ENCODE results near the gene EPHA2. TPM values are rescaled to one million over a fixed set of nuclear protein-coding genes. Genes with fewer than 3 reads are reported as not detected.
A peak's percentile ranks its signal among the peaks of the same experiment; 100 is the strongest.

Gene EPHA2
- total RNA-seq, 1 donor from 2014 or later, result 28.3 TPM

GRCh38 chr1:16162163-16162822 lies 6.4 kb upstream of the EPHA2 start:
- Mint-ChIP-seq H3K27ac (peak overlapping the region; percentile 85), H3K4me1 (ENCODE audit: low read depth) (peaks cover 18% of the 10 kb centered on the region), H3K36me3 (ENCODE audit: insufficient read depth) (no peaks in the 10 kb centered on the region), H3K27me3 (peaks cover 21% of the 10 kb centered on the region), H3K4me3 (ENCODE audit: low read depth) (no peak overlapping the region), H3K9me3 (ENCODE audit: low read depth) (no peaks in the 10 kb centered on the region)
- DNase-seq (ENCODE audit: low spot score, unreplicated experiment), result no peak
- TF ChIP-seq CTCF (IDR thresholded peaks at IDR 0.05; ENCODE audit: unreplicated experiment), result no peak

GRCh38 chr1:16161717-16162116 lies 5.8 kb upstream of the EPHA2 start:
- Mint-ChIP-seq H3K27me3 (peaks cover 25% of the 10 kb centered on the region), H3K4me3 (ENCODE audit: low read depth) (no peak overlapping the region), H3K36me3 (ENCODE audit: insufficient read depth) (no peaks in the 10 kb centered on the region), H3K27ac (peak overlapping the region; percentile 73), H3K4me1 (ENCODE audit: low read depth) (peaks cover 16% of the 10 kb centered on the region), H3K9me3 (ENCODE audit: low read depth) (no peaks in the 10 kb centered on the region)
- no peak for TF ChIP-seq CTCF (IDR thresholded peaks at IDR 0.05; ENCODE audit: unreplicated experiment)
- no peak for DNase-seq (ENCODE audit: low spot score, unreplicated experiment)

- no peaks in the 10 kb centered on the region for H3K36me3 Mint-ChIP-seq (ENCODE audit: insufficient read depth)
- TF ChIP-seq CTCF (IDR thresholded peaks at IDR 0.05; ENCODE audit: unreplicated experiment), result no peak
- DNase-seq (ENCODE audit: low spot score, unreplicated experiment), result no peak
- no peak overlapping the region for H3K4me3 Mint-ChIP-seq (ENCODE audit: low read depth)
- peaks cover 10% of the 10 kb centered on the region for H3K4me1 Mint-ChIP-seq (ENCODE audit: low read depth)
- peak overlapping the region; percentile 84 for H3K27ac Mint-ChIP-seq
- H3K27me3 Mint-ChIP-seq, result peaks cover 25% of the 10 kb centered on the region
- H3K9me3 Mint-ChIP-seq (ENCODE audit: low read depth), result no peaks in the 10 kb centered on the region
Measured at GRCh38 chr1:16158993-16159831, 3.3 kb upstream of the EPHA2 start.

- peaks cover 25% of the 10 kb centered on the region for H3K27me3 Mint-ChIP-seq
- peaks cover 13% of the 10 kb centered on the region for H3K4me1 Mint-ChIP-seq (ENCODE audit: low read depth)
- TF ChIP-seq CTCF (IDR thresholded peaks at IDR 0.05; ENCODE audit: unreplicated experiment), result no peak
- no peak for DNase-seq (ENCODE audit: low spot score, unreplicated experiment)
- H3K36me3 Mint-ChIP-seq (ENCODE audit: insufficient read depth), result peaks cover under 1% of the 10 kb centered on the region
- H3K27ac Mint-ChIP-seq, result peak overlapping the region; percentile 12
- no peak overlapping the region for H3K4me3 Mint-ChIP-seq (ENCODE audit: low read depth)
- no peaks in the 10 kb centered on the region for H3K9me3 Mint-ChIP-seq (ENCODE audit: low read depth)
Measured at GRCh38 chr1:16158025-16158424, 2.2 kb upstream of the EPHA2 start.

GRCh38 chr1:16156848-16157495 lies 1.1 kb upstream of the EPHA2 start:
- Mint-ChIP-seq H3K4me3 (ENCODE audit: low read depth) (no peak overlapping the region), H3K4me1 (ENCODE audit: low read depth) (peaks cover 18% of the 10 kb centered on the region)

More at GRCh38 chr1:16156848-16157495, 1.1 kb upstream of the EPHA2 start:
- Mint-ChIP-seq H3K27ac (peak overlapping the region; percentile 34), H3K36me3 (ENCODE audit: insufficient read depth) (peaks cover 2% of the 10 kb centered on the region), H3K9me3 (ENCODE audit: low read depth) (no peaks in the 10 kb centered on the region), H3K27me3 (peaks cover 23% of the 10 kb centered on the region)
- TF ChIP-seq CTCF (IDR thresholded peaks at IDR 0.05; ENCODE audit: unreplicated experiment), result no peak
- DNase-seq (ENCODE audit: low spot score, unreplicated experiment), result no peak

All from progenitor cell of endocrine pancreas (in vitro differentiated cells).